Activated CD4-positive, alpha-beta T cell treated with anti-CD3 and anti-CD28 coated beads, Interleukin-2, amount 10 ng/mL, durations not matched to agents 7 days and 5 days (primary cell): ENCODE results near the gene BICD1. TPM values are rescaled to one million over a fixed set of nuclear protein-coding genes. Genes with fewer than 3 reads are reported as not detected.

ENCODE experiments used
- CTCF ChIA-PET: fragments of 350-600 bp; sonication (Branson Sonifier 250); formaldehyde crosslinking; loops from one replicate; lab custom pipeline; 2021; ENCODE audit warnings: antibody characterized with exemption; lab: Charles Lee
- POLR2A ChIA-PET: fragments of 350-600 bp; sonication (Branson Sonifier 250); formaldehyde crosslinking; loops from one replicate; lab custom pipeline; 2021; ENCODE audit warnings: antibody characterized with exemption; lab: Charles Lee
- DNase-seq: peaks from one replicate; pipeline ENCODE4 v3.0.0-alpha.2; 2020
- H3K27ac Mint-ChIP-seq: one replicate; pipeline ENCODE4 v1.8.0; 2021; ENCODE audit warnings: mild to moderate bottlenecking, moderate library complexity, mixed read lengths
- H3K27me3 Mint-ChIP-seq: one replicate; pipeline ENCODE4 v1.8.0; 2021; ENCODE audit warnings: mixed read lengths
- H3K36me3 Mint-ChIP-seq: one replicate; pipeline ENCODE4 v1.8.0; 2021; ENCODE audit warnings: low read depth, mixed read lengths
- H3K4me1 Mint-ChIP-seq: one replicate; pipeline ENCODE4 v1.8.0; 2021; ENCODE audit warnings: mixed read lengths
- H3K4me3 Mint-ChIP-seq: one replicate; pipeline ENCODE4 v1.8.0; 2021; ENCODE audit warnings: mild to moderate bottlenecking, moderate library complexity, mixed read lengths
- H3K9me3 Mint-ChIP-seq: one replicate; pipeline ENCODE4 v1.8.0; 2021; ENCODE audit warnings: mixed read lengths
- total RNA-seq, 2 experiments: library from RNA; stranded (reverse); gene quantifications; one replicate each; pipeline ENCODE4 v1.2.3, GENCODE V29; 2021

Gene BICD1
- total RNA-seq, 2 experiments from 2014 or later: 20.2 to 22.4 TPM

DNA sequence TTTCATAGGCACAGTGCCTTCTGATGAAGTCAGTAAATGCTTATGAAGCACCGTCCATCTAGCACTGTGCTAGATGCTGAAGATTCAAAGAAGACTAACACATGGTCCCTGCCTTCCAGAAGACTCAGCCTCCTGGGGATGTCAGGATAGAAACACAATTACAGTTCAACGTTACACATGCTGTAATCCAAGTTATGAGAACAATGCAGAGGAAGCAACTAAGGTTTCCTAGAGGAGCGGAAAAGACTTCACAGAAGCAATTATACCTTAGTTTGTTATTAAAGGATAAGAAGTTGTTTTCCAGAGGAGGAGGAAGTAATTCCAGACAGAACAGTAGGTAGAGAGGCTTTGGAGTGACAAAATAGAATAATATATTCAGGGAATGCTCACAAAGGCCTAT, 225.8 kb downstream of the BICD1 start:
- H3K27ac Mint-ChIP-seq: no peak overlapping the region
- ChIA-PET POLR2A (no interaction called here), CTCF (no interaction called here)
- no peaks in the 10 kb centered on the region for H3K27me3 Mint-ChIP-seq
- H3K36me3 Mint-ChIP-seq: no peaks in the 10 kb centered on the region
- no peak for DNase-seq
- no peak overlapping the region for H3K4me3 Mint-ChIP-seq
- peaks cover 6% of the 10 kb centered on the region for H3K4me1 Mint-ChIP-seq
- H3K9me3 Mint-ChIP-seq: no peaks in the 10 kb centered on the region

DNA sequence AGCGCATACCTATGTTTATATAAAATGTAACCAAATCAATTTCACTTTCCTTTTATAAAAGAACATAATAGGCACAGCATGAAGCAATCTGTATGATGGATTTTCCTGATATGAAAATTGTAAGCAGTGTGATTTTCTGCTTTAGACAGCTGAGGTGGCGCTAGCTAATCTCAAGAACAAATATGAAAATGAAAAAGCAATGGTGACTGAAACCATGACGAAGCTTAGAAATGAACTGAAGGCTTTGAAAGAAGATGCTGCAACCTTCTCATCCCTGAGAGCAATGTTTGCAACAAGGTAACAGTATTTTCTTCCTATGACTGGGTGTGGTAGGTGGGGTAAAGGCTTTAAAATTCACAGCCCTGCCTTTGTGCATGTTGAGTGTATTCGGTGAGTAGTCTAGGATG, 227.7 kb downstream of the BICD1 start:
- Mint-ChIP-seq H3K4me3 (no peak overlapping the region), H3K27ac (no peak overlapping the region), H3K4me1 (peaks cover 6% of the 10 kb centered on the region), H3K36me3 (peaks cover 2% of the 10 kb centered on the region), H3K27me3 (no peaks in the 10 kb centered on the region), H3K9me3 (no peaks in the 10 kb centered on the region)
- ChIA-PET CTCF (interaction anchor here (0.7 to 1.5 kb wide), 3 partner anchors 9 to 681 kb away, joined by 3 to 4 read pairs (median 3); no protein-coding TSS in a partner anchor), POLR2A (no interaction called here)
- no peak for DNase-seq

DNA sequence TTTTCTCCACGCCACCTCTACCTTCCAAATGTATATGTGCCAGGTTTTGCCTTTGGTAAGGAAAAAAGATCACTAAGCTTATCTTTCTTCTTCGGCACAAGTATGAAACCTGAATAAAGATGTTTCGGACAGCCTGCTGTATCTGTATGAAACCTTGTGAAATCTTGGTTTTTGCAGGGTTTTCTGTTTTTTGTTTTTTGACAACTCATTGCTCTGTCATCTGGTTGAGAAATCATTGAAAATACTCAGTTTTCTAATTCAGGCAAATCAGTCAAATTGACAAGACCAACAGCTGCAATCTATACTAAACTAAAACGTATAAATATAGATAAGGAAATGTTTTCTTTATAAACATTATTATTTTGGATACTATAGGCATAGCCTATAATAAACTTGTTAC, 229.6 kb downstream of the BICD1 start:
- Mint-ChIP-seq H3K36me3 (peaks cover 2% of the 10 kb centered on the region), H3K9me3 (no peaks in the 10 kb centered on the region), H3K4me3 (no peak overlapping the region), H3K4me1 (peaks cover 6% of the 10 kb centered on the region), H3K27ac (no peak overlapping the region), H3K27me3 (no peaks in the 10 kb centered on the region)
- POLR2A ChIA-PET: no interaction called here
- DNase-seq: no peak
- CTCF ChIA-PET: no interaction called here

DNA sequence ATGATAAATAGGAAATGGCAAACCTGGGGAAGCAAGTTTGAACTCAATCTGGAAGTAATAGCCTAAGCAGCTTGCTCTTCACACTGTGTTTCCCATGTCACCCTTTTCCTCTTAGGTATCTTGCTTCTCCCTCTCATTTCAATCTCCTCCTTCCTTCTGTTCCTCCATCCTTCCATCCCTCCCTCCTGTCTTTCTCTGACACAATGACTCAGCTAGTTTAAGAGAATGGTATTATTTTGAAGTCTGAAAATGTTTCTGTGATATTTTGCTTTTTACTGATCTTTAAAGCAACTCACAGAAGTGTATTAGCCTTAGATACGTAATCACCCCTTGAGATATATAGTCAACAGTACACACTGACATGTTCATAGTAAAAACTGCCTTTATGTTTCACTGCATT, 236.8 kb downstream of the BICD1 start:
- DNase-seq: no peak
- H3K36me3 Mint-ChIP-seq: no peaks in the 10 kb centered on the region
- no peaks in the 10 kb centered on the region for H3K9me3 Mint-ChIP-seq
- H3K27ac Mint-ChIP-seq: no peak overlapping the region
- CTCF ChIA-PET: no interaction called here
- POLR2A ChIA-PET: no interaction called here
- H3K27me3 Mint-ChIP-seq: no peaks in the 10 kb centered on the region
- H3K4me1 Mint-ChIP-seq: no peaks in the 10 kb centered on the region
- H3K4me3 Mint-ChIP-seq: no peak overlapping the region

DNA sequence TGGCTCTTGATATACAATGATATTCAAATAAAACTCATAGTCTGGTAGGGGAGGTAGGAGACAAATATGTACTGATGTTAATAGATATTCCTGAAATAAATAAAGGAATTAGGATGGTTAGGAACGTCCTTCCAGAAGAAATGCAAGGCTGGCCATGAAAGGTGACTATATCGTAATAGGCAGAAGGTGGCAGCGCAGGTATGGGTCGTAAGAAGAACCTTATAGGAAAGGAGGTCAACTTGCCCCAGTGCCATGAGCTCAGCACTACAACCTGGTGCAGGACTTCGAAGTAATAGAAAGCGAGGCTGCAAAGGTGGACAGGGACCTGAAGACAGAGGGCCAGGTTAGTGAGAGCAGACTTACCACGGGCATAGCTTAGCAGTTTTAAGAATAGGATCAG, 237.4 kb downstream of the BICD1 start:
- H3K4me1 Mint-ChIP-seq: no peaks in the 10 kb centered on the region
- H3K27ac Mint-ChIP-seq: no peak overlapping the region
- H3K9me3 Mint-ChIP-seq: no peaks in the 10 kb centered on the region
- no peak overlapping the region for H3K4me3 Mint-ChIP-seq
- POLR2A ChIA-PET: no interaction called here
- CTCF ChIA-PET: no interaction called here
- H3K36me3 Mint-ChIP-seq: no peaks in the 10 kb centered on the region
- no peaks in the 10 kb centered on the region for H3K27me3 Mint-ChIP-seq
- DNase-seq: no peak

DNA sequence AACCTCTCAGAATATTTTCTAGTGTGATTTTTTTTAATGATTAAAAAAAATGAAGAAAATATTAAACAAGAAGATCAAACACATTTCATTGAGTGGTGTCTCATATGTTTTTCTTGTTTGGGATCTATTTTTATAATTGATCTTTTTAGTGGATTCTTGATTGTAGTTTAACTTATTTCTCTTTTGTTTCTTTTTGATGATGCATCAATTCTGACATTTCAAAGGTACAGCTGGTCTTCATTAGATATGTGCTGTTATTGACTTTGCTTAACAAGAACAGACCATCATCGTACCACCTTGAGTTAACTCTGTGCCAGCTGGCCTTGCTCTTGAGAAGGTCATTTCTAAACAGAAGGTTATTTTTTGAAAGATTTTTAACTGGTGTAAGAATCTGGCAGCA, 246.9 kb downstream of the BICD1 start:
- no peak for DNase-seq
- ChIA-PET CTCF (no interaction called here), POLR2A (no interaction called here)
- H3K4me1 Mint-ChIP-seq: no peaks in the 10 kb centered on the region
- no peaks in the 10 kb centered on the region for H3K27me3 Mint-ChIP-seq
- no peaks in the 10 kb centered on the region for H3K36me3 Mint-ChIP-seq
- H3K4me3 Mint-ChIP-seq: no peak overlapping the region
- no peak overlapping the region for H3K27ac Mint-ChIP-seq
- no peaks in the 10 kb centered on the region for H3K9me3 Mint-ChIP-seq

DNA sequence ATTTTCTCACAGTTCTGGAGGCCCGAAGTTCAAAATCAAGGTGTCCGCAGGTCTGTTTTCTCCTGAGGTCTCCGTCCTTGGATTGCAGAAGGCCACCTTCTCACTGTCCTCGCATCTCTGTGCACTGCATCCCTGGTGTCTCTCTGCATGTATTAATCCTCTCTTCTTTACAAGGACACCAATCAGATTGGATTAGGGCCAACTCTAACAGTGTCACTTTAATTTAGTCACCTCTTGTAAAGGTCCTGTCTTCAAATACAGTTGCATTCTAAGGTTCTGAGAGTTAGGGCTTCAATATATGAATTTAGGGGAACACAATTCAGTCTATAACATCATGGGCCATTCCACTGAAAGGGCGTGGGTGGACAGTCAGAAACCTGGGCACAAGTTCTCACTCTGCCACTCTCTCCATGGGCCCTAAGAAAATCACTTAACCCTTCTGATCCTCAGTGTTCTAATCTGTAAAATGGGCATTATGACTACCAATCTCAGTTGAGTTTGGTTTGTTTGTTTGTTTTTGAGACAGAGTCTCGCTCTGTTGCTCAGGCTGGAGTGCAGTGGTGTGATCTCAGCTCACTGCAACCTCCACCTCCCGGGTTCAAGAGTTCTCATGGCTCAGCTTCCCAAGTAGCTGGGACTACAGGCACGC, 251.1 kb downstream of the BICD1 start:
- Mint-ChIP-seq H3K4me3 (no peak overlapping the region), H3K4me1 (no peaks in the 10 kb centered on the region), H3K36me3 (no peaks in the 10 kb centered on the region), H3K27ac (no peak overlapping the region), H3K9me3 (no peaks in the 10 kb centered on the region), H3K27me3 (no peaks in the 10 kb centered on the region)
- CTCF ChIA-PET: interaction anchor here (0.7 kb wide), 1 partner anchor 16 kb away, joined by 3 read pairs; no protein-coding TSS in a partner anchor
- no peak for DNase-seq
- POLR2A ChIA-PET: no interaction called here

DNA sequence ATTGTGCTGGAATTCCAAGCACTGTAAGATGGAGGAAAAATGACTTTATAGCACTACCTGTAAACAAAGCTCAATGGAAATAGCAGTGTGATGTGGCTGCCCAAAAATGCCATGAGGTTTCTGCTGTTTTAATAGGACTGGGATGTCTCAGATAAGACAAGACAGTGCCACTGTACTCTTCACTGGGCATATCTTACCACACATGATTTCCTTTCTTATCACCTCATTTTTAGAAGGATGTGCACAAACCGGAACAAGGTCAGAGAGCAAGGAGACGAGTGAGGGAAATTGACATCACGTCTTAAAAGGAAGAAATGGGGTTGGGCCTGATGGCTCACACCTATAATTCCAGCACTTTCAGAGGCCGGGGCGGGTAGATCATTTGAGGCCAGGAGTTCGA, 254.3 kb downstream of the BICD1 start:
- no peak for DNase-seq
- no peak overlapping the region for H3K4me3 Mint-ChIP-seq
- H3K27ac Mint-ChIP-seq: no peak overlapping the region
- ChIA-PET CTCF (no interaction called here), POLR2A (no interaction called here)
- no peaks in the 10 kb centered on the region for H3K9me3 Mint-ChIP-seq
- no peaks in the 10 kb centered on the region for H3K36me3 Mint-ChIP-seq
- H3K4me1 Mint-ChIP-seq: no peaks in the 10 kb centered on the region
- H3K27me3 Mint-ChIP-seq: no peaks in the 10 kb centered on the region

DNA sequence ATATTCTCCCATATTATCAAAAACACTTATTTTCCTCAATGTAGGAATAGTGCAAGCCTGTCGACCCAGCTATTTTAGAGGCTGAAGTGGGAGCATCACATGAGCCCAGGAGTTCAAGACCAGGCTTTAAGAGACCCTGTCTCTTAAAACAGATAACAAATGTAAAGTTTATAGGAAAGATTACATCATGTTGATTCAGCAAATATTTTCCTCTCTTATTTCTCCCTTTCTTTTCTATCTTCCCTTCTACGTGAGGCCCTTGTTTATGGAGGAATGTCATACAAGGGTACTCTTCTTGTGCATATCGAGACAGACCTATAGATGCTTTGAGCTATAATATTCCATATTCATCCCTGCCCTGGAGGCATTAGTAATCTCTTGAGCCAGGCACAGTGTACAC, 256.2 kb downstream of the BICD1 start:
- H3K9me3 Mint-ChIP-seq: no peaks in the 10 kb centered on the region

DNA sequence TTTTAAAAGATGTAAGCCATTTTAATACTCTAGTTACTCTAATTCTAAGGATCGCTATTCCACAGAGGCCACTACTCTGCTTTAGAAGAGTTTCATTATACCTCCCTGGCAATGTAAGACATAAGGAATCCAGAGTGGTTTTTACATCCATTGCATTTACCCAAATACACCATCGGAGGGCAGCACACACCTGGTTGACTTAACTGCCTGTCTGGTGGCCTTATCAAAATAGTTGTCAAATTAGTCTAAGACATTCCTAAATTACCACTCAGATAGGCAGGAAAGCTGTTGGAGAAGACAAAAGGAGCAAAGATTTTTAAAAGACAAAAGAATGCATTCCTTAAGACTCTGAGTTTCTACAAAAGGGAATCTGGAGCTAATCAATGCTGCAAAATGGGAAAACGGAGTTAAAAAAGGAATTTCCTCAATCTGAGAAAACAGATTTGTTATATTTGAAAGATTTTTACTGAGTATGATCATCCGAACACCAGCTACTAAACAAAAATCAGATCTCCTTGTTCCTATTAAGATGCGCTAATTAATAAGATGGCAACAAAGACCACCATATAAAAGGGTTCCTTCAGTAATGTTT, 258.9 kb downstream of the BICD1 start:
- no peaks in the 10 kb centered on the region for H3K36me3 Mint-ChIP-seq
- no peak overlapping the region for H3K4me3 Mint-ChIP-seq
- H3K27ac Mint-ChIP-seq: no peak overlapping the region
- H3K4me1 Mint-ChIP-seq: no peaks in the 10 kb centered on the region
- ChIA-PET CTCF (interaction anchor here (0.6 kb wide), 1 partner anchor 31 kb away, joined by 3 read pairs; no protein-coding TSS in a partner anchor), POLR2A (no interaction called here)
- peak; percentile 62 for DNase-seq
- H3K27me3 Mint-ChIP-seq: no peaks in the 10 kb centered on the region
- H3K9me3 Mint-ChIP-seq: no peaks in the 10 kb centered on the region

More for the DNA sequence above, 256.2 kb downstream of the BICD1 start:
- Mint-ChIP-seq H3K4me1 (no peaks in the 10 kb centered on the region), H3K4me3 (no peak overlapping the region), H3K27ac (no peak overlapping the region), H3K27me3 (no peaks in the 10 kb centered on the region), H3K36me3 (no peaks in the 10 kb centered on the region)
- ChIA-PET CTCF (no interaction called here), POLR2A (no interaction called here)
- no peak for DNase-seq

DNA sequence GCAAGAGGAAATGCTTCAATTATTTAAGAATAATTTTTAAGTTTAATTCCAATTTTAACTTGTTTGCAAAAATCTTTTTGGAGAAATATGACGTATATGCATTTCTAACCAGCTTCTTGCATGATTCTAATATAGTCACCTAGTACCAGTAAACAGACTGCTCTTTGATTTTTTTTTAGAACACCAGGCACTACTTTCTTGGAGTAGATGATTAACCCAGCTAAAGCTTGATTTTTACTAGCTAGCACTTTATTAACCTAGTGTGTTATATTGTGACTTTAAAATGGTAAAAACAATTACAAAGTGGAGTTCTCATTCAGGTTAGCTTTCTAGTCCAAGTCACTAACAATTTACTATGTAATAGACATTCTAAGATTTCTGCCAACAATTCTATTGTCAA, 260.1 kb downstream of the BICD1 start:
- Mint-ChIP-seq H3K4me1 (no peaks in the 10 kb centered on the region), H3K27ac (no peak overlapping the region), H3K36me3 (no peaks in the 10 kb centered on the region), H3K27me3 (no peaks in the 10 kb centered on the region), H3K4me3 (no peak overlapping the region), H3K9me3 (no peaks in the 10 kb centered on the region)
- DNase-seq: no peak
- POLR2A ChIA-PET: no interaction called here
- CTCF ChIA-PET: no interaction called here

DNA sequence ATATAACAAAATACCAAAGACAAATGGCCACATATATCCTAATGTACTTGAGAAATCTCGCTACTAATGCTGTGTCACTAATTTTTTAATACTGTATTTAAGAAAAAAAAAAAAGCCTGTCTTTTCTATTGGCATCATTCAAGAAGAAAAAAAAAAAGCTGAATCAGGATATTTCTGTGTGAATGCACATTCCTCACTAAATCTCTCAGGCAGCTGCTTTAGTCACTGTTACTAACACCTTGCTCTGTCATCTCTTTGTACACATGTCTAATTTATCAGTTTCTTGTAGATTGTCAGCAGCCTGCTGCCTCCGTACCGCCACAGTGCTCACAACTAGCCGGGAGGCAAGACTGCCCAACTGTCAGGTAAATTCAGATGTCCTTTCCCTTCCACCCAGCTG, 260.7 kb downstream of the BICD1 start:
- H3K27me3 Mint-ChIP-seq: no peaks in the 10 kb centered on the region
- DNase-seq: no peak
- POLR2A ChIA-PET: no interaction called here
- H3K4me3 Mint-ChIP-seq: no peak overlapping the region
- no peaks in the 10 kb centered on the region for H3K4me1 Mint-ChIP-seq
- H3K9me3 Mint-ChIP-seq: no peaks in the 10 kb centered on the region
- CTCF ChIA-PET: interaction anchor here (0.9 kb wide), 1 partner anchor 39 kb away, joined by 3 read pairs; no protein-coding TSS in a partner anchor
- H3K27ac Mint-ChIP-seq: no peak overlapping the region
- no peaks in the 10 kb centered on the region for H3K36me3 Mint-ChIP-seq

DNA sequence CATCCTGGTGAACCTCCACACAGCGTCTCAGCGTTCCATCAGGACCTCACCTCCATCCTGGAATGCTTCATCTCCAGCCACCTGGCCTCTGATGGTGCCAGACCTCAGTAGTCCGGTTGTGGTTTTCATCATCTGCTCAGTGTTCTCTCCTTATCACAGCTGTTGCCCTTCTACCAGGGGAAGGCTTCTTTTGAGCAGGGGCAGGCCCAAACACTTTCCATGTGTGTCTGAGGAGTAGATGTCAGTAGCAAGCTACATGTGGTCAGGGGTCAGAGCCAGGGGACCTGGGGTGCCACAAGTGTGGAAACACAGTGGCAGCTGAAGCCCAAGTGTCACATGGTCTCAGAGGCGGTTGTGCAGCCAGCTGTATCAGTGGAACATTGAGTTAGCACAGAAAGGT, 262.6 kb downstream of the BICD1 start:
- no peaks in the 10 kb centered on the region for H3K4me1 Mint-ChIP-seq
- no peaks in the 10 kb centered on the region for H3K36me3 Mint-ChIP-seq
- H3K9me3 Mint-ChIP-seq: no peaks in the 10 kb centered on the region
- H3K4me3 Mint-ChIP-seq: no peak overlapping the region
- DNase-seq: no peak
- H3K27ac Mint-ChIP-seq: no peak overlapping the region
- ChIA-PET CTCF (interaction anchor here (0.7 kb wide), 1 partner anchor 13 kb away, joined by 3 read pairs; no protein-coding TSS in a partner anchor), POLR2A (no interaction called here)
- no peaks in the 10 kb centered on the region for H3K27me3 Mint-ChIP-seq
